Keratinocyte (primary cell): ENCODE measurements around the gene TBKBP1. TPM values are rescaled to one million over a fixed set of nuclear protein-coding genes. Genes with fewer than 3 reads are reported as not detected.
"Not testable (repeated sequence)": the region's sequence is repeated elsewhere in the genome, so short reads cannot be mapped to it uniquely, and the experiment has no call there.

Experiments used
- DNase-seq: peaks from one replicate; pipeline ENCODE4 v3.0.0-alpha.2; 2011; ENCODE audit warnings: low read depth, missing footprints, low spot score
- FAIRE-seq: peaks from 2 replicates; lab custom pipeline; 2011; peaks lifted over from hg19 to GRCh38; lab: Jason Lieb, UNC
- H2AFZ ChIP-seq: 2 replicates; pipeline ENCODE4 v1.6.0; 2012; ENCODE audit warnings: low read length, control low read depth, inconsistent platforms; ENCODE audit not compliant: control insufficient read depth
- H3K27ac ChIP-seq: 2 replicates; pipeline ENCODE4 v1.5.1; 2011; ENCODE audit warnings: low read length; ENCODE audit not compliant: control insufficient read depth, insufficient read depth
- H3K27me3 ChIP-seq: 3 replicates; pipeline ENCODE4 v1.6.0; 2011; ENCODE audit warnings: low read length; ENCODE audit not compliant: control insufficient read depth, insufficient read depth; ENCODE audit errors: extremely low read depth
- H3K36me3 ChIP-seq, 2 experiments: 2 replicates in 1 of 2; 3 replicates in 1 of 2; pipeline ENCODE4 v1.5.1; 2011; ENCODE audit warnings: low read length in 2 of 2, mild to moderate bottlenecking in 1 of 2; ENCODE audit not compliant: control insufficient read depth in 2 of 2, insufficient read depth in 2 of 2; ENCODE audit errors: extremely low read depth in 1 of 2
- H3K4me1 ChIP-seq: 3 replicates; pipeline ENCODE4 v1.5.1; 2011; ENCODE audit warnings: low read length; ENCODE audit not compliant: control insufficient read depth, insufficient read depth; ENCODE audit errors: extremely low read depth
- H3K4me2 ChIP-seq: 3 replicates; pipeline ENCODE4 v1.6.0; 2011; ENCODE audit warnings: low read depth, low read length; ENCODE audit not compliant: control insufficient read depth, insufficient read depth; ENCODE audit errors: extremely low read depth
- H3K4me3 ChIP-seq, 3 experiments: fragments of 200-600 bp in 1 of 3; sonication (generic) in 1 of 3; 2 replicates in 2 of 3; 3 replicates in 1 of 3; pipeline ENCODE4 v1.5.1; 2011 to 2016; ENCODE audit warnings: low read length in 3 of 3, mild to moderate bottlenecking in 3 of 3, control low read depth in 2 of 3, inconsistent platforms in 1 of 3, low read depth in 1 of 3, mixed read lengths in 1 of 3, mixed run types in 1 of 3, moderate library complexity in 1 of 3; ENCODE audit not compliant: control insufficient read depth in 2 of 3, insufficient read depth in 2 of 3; ENCODE audit errors: extremely low read depth in 1 of 3
- H3K79me2 ChIP-seq: 2 replicates; pipeline ENCODE4 v1.6.0; 2012; ENCODE audit warnings: low read length; ENCODE audit not compliant: control insufficient read depth, insufficient read depth
- H3K9ac ChIP-seq: 3 replicates; pipeline ENCODE4 v1.6.0; 2011; ENCODE audit warnings: low read length; ENCODE audit not compliant: control insufficient read depth, insufficient read depth; ENCODE audit errors: extremely low read depth
- H3K9me1 ChIP-seq: 3 replicates; pipeline ENCODE4 v1.6.0; 2011; ENCODE audit warnings: low read length; ENCODE audit not compliant: control insufficient read depth, insufficient read depth; ENCODE audit errors: extremely low read depth
- H3K9me3 ChIP-seq: 2 replicates; pipeline ENCODE4 v1.5.1; 2012; ENCODE audit warnings: low read depth, low read length; ENCODE audit not compliant: control insufficient read depth
- H4K20me1 ChIP-seq: 3 replicates; pipeline ENCODE4 v1.6.0; 2011; ENCODE audit warnings: low read length; ENCODE audit not compliant: control insufficient read depth, insufficient read depth; ENCODE audit errors: extremely low read depth
- CTCF ChIP-seq, 3 experiments: IDR thresholded peaks in 1 of 3; conservative IDR thresholded peaks in 1 of 3; optimal IDR thresholded peaks in 1 of 3; 2 replicates in 2 of 3; 3 replicates in 1 of 3; pipeline versions ENCODE3 to v1.5.1; 2011; ENCODE audit warnings: low read length in 3 of 3, mild to moderate bottlenecking in 3 of 3, moderate library complexity in 2 of 3, control low read depth in 1 of 3, inconsistent platforms in 1 of 3; ENCODE audit not compliant: insufficient read depth in 2 of 3; ENCODE audit errors: extremely low read depth in 1 of 3
- EZH2 ChIP-seq: IDR thresholded peaks from one replicate; pipeline ENCODE4 v1.6.1; 2012; ENCODE audit warnings: inconsistent platforms, mild to moderate bottlenecking, low read length, moderate library complexity
- dilution Hi-C: fragments of 300-500 bp; cut with MboI; formaldehyde crosslinking; loops from one replicate; pipeline ENCODE4 v1.7.0; 2020; ENCODE audit warnings: low sequenced_read_pairs; ENCODE audit not compliant: extremely low pct_ligation_motif_present
- polyA plus RNA-seq, 5 experiments: library from polyadenylated mRNA; depleted of rRNA in 3 of 5; stranded (reverse) in 3 of 5; stranded (forward) in 1 of 5; unstranded in 1 of 5; fragments of >200 nt; gene quantifications; 1 replicate in 1 of 5; 2 replicates in 3 of 5; 3 replicates in 1 of 5; pipeline versions ENCODE4 v1.2.1 to v1.2.3, GENCODE V29; 2011 to 2012; ENCODE audit warnings: missing spikeins in 2 of 5, low read depth in 1 of 5, low replicate concordance in 1 of 5

Gene TBKBP1
- polyA plus RNA-seq, 1 donor (not counting 4 experiments of a cell fraction or from before 2014, with no cell fraction given), result 4.3 TPM

- DNase-seq (no peak), FAIRE-seq (no peak)
- dilution Hi-C loops, result no loop called here
- H3K4me3 ChIP-seq, result no peak overlapping the region
- no peaks in the 10 kb centered on the region for H4K20me1 ChIP-seq
- H3K36me3 ChIP-seq, result no peaks in the 10 kb centered on the region
- no peaks in the 10 kb centered on the region for H3K9me3 ChIP-seq
- H3K9ac ChIP-seq, result no peak overlapping the region
- no peaks in the 10 kb centered on the region for H3K4me1 ChIP-seq
- peaks cover 49% of the 10 kb centered on the region for H3K27me3 ChIP-seq
- no peaks in the 10 kb centered on the region for H3K79me2 ChIP-seq
- no peak overlapping the region for H2AFZ ChIP-seq
- no peaks in the 10 kb centered on the region for H3K9me1 ChIP-seq
- TF ChIP-seq CTCF (optimal IDR thresholded peaks at IDR 0.05 in 1 of 3, IDR thresholded peaks at IDR 0.05 in 1 of 3, conservative IDR thresholded peaks at IDR 0.05 in 1 of 3; ENCODE audit: extremely low read depth in 1 of 3, insufficient read depth in 2 of 3, low read length in 3 of 3) (no peak), EZH2 (no peak)
- no peak overlapping the region for H3K4me2 ChIP-seq
- H3K27ac ChIP-seq, result no peak overlapping the region
Measured at GRCh38 chr17:47739150-47739549, 45.2 kb downstream of the TBKBP1 start.

GRCh38 chr17:47739945-47740344 lies 46.0 kb downstream of the TBKBP1 start:
- peaks cover 49% of the 10 kb centered on the region for H3K27me3 ChIP-seq
- H3K4me3 ChIP-seq, H3K4me2 ChIP-seq, FAIRE-seq, H3K9me3 ChIP-seq, dilution Hi-C loops, H3K27ac ChIP-seq, H2AFZ ChIP-seq, H3K9me1 ChIP-seq, H3K79me2 ChIP-seq, H3K36me3 ChIP-seq, H3K9ac ChIP-seq, H4K20me1 ChIP-seq, DNase-seq, H3K4me1 ChIP-seq: not testable (repeated sequence)

- Histone ChIP-seq H3K79me2 (no peaks in the 10 kb centered on the region), H3K4me1 (no peaks in the 10 kb centered on the region), H3K9ac (no peak overlapping the region), H3K4me2 (no peak overlapping the region), H2AFZ (no peak overlapping the region), H3K4me3 (no peak overlapping the region), H3K9me1 (no peaks in the 10 kb centered on the region), H4K20me1 (no peaks in the 10 kb centered on the region), H3K36me3 (no peaks in the 10 kb centered on the region), H3K27ac (no peak overlapping the region), H3K27me3 (peaks cover 52% of the 10 kb centered on the region), H3K9me3 (no peaks in the 10 kb centered on the region)
- no peak for TF ChIP-seq CTCF (optimal IDR thresholded peaks at IDR 0.05 in 1 of 3, IDR thresholded peaks at IDR 0.05 in 1 of 3, conservative IDR thresholded peaks at IDR 0.05 in 1 of 3; ENCODE audit: extremely low read depth in 1 of 3, insufficient read depth in 2 of 3, low read length in 3 of 3)
- no peak for TF ChIP-seq EZH2
- dilution Hi-C loops, result no loop called here
- FAIRE-seq, result no peak
- no peak for DNase-seq
Measured at GRCh38 chr17:47741109-47741792, 47.3 kb downstream of the TBKBP1 start.
